GM21381 (cell line): ENCODE data around the gene STK40.
A peak's percentile ranks its signal among the peaks of the same experiment; 100 is the strongest.

Experiments used
- ATAC-seq: cut with Tn5 transposase; IDR thresholded peaks from one replicate; pipeline ENCODE4 v1.9.1; 2021; ENCODE audit warnings: mild to moderate bottlenecking, moderate library complexity; ENCODE audit not compliant: unreplicated experiment

STK40 gene

DNA sequence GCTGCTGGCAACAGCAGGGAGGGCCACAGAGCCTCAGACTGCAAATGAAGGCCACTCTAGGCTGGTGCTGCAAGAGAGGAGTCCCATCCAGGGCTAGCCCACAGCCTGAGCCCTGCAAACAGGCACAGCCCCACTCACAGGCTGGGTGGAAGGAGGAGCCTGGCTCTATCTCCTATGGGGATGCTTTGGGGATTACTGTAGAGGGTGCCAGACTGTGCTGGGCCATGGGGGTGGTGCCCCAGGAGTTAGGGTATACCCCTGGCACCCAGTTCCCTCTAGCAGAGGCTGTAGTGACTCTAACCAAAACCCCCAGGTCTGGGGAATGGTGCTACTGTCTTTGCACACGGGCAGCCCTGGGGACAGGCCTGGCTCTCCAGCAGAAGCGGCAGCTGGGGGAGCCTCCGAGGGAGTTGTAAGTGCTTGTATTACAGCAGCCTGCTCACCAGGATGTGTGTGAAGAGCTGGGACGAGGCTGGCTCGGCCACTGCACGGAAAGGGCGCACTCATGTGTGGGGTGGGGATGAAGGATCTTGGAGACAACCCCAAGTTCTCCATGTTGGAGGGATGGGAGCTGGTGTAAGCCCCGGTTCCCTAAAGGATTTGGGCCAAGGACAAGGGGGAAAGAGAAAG, 38.9 kb downstream of the STK40 start:
- no peak for ATAC-seq

GRCh38 chr1:36345353-36345752, 40.4 kb downstream of the STK40 start:
- no peak for ATAC-seq

- ATAC-seq, result no peak
Measured at GRCh38 chr1:36344395-36344680, 41.4 kb downstream of the STK40 start.

DNA sequence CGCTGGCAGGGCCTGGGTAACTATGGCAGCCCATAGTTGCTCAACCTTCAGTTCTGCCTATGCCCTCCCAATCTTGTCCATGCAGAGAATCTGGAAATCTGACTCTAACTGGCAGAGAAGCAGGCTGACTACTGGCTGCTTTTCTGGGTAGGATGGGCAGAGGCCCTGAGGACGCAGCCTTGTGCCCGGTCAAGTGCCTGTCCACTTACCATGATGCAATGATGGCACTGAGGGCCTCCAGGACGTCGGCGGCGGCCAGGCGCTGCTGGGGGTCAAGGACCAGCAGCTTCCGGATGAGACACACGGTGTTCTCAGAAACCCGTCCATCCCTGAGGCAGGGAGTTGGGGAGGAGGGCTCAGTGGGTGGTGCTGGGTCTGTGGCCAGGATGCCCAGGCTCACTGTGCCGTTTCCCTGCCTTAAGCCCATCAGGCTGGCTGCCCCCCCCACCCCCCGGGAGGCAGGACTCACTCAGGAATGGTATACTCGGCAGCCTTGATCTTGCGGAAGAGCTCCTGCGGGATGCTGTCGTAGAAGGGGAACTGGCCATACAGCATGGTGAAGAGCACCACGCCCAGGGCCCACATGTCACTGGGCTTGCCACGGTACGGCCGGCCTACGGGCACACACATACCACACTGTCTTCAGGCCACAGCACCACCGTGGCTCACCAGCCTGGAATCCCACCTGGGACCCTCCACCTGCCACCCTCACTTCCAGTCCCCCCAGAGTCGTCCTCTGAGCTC, 41.9 kb downstream of the STK40 start:
- ATAC-seq, result no peak

- no peak for ATAC-seq
Measured at GRCh38 chr1:36342426-36343185, 43.1 kb downstream of the STK40 start.

DNA sequence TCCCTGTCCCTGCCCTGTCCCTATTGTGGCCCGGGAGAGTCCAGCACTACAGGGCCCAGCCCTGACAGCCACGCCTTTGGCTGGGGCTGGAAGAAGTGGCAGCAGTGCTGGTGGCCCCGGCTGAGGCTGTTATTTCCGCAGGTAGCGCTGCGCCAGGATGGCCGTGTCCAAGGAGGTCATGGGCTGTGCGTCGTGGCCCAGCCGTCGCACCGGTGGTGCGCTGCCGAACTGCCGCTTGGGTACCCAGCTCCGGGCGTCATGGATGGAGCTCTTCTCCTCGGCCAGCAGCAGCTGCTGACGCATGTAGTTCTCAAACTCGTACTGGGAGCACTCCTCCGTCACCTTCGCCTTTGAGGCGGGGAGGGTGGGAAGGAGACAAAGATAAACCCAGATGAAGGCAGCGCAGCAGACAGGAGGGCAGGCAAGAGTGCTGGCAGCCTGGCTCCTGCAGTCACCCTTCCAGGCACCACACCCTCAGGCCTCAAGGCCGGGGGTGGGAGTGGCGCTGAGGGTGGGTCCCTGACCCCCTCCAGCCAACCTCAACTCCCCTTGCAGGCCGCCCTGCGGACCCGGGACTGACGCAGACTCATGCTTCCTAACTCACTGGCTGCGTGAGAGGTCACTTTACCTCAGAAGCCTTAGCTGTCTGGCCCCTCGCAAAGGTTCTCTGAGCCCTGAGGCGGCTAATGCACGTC, 44.0 kb downstream of the STK40 start:
- ATAC-seq, result no peak

- no peak for ATAC-seq
Measured at GRCh38 chr1:36339615-36340014, 46.1 kb downstream of the STK40 start.

- no peak for ATAC-seq
Measured at GRCh38 chr1:36339215-36339614, 46.5 kb downstream of the STK40 start.

DNA sequence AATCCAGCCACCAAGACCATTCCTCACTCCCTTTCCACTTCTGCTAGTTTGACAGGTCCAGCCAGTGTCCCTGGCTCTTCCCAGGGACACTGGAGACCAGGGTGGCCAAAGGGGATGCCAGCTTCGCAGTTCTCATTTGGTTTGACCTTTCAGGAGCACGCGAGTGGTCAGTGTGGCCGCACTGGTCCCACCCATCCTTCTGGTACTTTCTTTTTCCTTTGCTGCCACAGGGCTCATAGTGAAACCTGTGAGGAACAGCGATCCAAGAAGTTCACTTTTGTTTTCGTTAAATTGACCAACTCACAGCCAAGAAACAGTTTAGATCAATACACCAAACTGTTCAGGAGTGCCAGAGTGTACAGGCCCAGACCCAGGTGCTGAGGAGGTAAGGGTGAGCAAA, 47.9 kb downstream of the STK40 start:
- no peak for ATAC-seq

- no peak for ATAC-seq
Measured at GRCh38 chr1:36330940-36331339, 54.8 kb downstream of the STK40 start.

- ATAC-seq, result no peak
Measured at GRCh38 chr1:36329817-36330216, 55.9 kb downstream of the STK40 start.

GRCh38 chr1:36328713-36329112, 57.0 kb downstream of the STK40 start:
- no peak for ATAC-seq

- no peak for ATAC-seq
Measured at GRCh38 chr1:36328088-36328480, 57.6 kb downstream of the STK40 start.

DNA sequence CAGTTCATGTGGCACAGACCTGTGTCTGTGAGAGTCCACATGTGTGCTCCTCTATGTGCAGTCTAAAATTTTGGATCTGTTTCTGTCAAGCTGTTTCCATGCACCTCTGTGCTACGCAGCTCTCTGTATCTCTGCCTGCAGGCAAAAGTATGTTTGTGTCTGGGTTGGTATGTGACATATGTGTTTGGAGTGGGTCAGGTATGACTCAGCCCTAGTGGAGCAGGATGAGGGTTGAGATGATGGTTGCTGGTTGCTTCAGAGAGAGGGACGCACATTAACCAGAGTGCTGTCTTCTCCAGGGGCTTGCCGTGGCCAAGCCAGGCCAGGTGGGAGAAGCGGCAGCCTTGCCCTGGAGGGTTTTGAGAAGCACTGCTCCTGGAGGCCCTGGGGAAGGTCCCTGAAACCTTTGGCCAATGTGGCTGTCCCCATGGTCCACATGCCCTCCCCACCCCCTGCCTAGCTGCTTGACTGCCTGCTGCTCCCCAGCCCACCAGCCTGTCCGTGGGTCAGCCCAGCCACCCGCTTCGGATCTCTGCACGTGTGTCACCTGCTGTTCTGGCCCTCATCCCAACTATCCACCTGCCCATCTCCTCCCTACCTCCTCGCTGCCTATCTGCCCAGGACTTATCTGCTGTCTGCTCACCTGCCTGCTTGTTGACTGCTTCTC, 58.2 kb downstream of the STK40 start:
- no peak for ATAC-seq

DNA sequence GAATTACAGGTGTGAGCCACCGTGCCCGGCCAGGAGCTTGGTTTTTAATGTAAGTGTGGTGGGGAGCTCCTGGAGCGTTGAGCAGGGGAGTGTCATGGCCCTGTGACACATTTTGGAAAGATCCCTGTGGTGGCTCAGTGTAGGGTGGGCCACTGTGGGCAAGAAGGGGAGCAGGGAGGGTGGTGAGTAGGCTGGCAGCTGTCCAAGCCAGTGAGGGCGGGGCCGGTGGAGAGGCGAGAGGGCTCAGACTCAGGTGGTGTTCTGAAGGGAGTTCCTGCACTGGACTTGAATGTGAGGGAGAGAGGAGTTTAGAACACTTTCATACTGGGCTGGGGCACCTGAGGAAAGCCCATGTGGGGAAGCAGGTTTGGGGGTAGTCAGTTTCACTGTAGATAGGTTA, 59.2 kb downstream of the STK40 start:
- ATAC-seq, result no peak

DNA sequence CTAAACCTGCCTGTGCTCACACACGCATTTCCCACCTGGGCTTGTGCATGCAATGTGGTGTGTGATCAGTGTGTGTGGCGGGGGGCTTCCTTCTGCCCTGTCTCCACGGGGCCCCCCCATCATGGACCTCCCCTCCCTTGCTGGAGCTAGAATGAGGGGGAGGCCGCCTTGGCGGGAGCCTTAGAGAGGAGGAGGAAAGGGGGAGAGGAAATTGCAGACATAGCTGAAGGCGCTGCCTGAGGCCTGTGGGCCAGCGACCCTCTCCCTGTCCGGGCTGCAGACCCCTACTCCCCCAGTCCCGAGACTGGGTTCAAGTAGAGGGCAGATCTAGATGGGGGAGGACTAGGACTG, 61.4 kb downstream of the STK40 start:
- no peak for ATAC-seq

GRCh38 chr1:36323636-36324352, 61.9 kb downstream of the STK40 start, which contains the start of gene EVA1B:
Gene EVA1B, minus strand, starts transcription at chr1:36323645. Its CDS starts 608 bp downstream, at chr1:36323037.
- ATAC-seq, result peak; percentile 37

DNA sequence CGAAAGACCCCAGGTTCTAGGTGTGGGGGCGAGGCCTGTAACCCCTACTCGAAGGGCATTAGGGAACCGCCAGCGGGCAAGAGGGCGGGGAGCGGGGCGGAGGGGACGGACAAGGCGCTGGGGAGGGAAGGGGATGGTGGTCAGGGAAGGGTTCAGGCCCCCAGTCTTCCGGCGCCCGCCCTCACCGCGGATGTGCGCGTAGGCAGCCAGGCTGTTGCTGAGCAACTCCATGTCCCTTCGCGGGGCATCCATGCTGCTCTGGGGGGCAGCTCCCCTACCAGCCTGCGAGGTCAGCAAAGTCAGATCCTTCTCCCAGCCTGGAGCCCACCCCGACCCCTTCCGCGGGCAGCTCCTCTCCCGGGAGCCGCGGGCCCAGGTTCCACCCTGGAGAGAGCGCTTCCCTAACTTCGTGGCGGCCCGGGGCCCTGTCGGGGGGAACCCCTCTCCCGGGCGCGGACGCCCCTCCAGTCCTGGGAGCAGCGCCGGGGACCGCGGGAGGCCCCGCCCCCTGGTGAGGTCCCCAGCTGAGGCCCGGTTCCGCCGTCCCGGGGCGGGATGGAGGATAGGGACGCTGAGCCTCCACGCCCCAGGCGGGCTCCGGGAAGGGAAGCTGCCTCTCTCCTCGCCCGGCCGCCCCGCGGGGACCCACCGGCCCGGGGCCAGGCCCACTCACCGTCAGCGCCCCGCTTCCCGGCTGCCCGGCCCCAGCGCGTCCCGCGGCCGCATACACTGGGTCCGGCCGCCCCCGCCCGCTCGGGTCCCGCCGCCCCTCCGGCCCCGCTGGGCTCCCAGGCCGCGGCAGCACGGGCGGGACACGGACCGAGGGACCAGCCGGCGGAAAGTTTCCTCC, 62.7 kb downstream of the STK40 start:
- peak; percentile 38 for ATAC-seq

- ATAC-seq, result no peak
Measured at GRCh38 chr1:36322041-36322785, 63.5 kb downstream of the STK40 start.
